Fibroblast of mammary gland (primary cell): ENCODE results near the gene SPINK4.
A peak's percentile ranks its signal among the peaks of the same experiment; 100 is the strongest.

Experiments
- DNase-seq: peaks from one replicate; pipeline ENCODE4 v3.0.0-alpha.2; 2010; ENCODE audit warnings: low read depth
- H3K4me3 ChIP-seq: 2 replicates; pipeline ENCODE4 v1.5.1; 2011; ENCODE audit warnings: low read depth, mild to moderate bottlenecking, low read length, moderate library complexity; ENCODE audit not compliant: control insufficient read depth
- CTCF ChIP-seq: conservative IDR thresholded peaks from 2 replicates; pipeline ENCODE4 v1.5.1; 2011; ENCODE audit warnings: low read depth, low read length, inconsistent platforms; ENCODE audit not compliant: control insufficient read depth, insufficient read depth

SPINK4 gene

GRCh38 chr9:33246269-33246860 lies 6.4 kb downstream of the SPINK4 start:
- no peak for DNase-seq
- H3K4me3 ChIP-seq = no peak overlapping the region
- no peak for TF ChIP-seq CTCF

- DNase-seq = no peak
- H3K4me3 ChIP-seq = no peak overlapping the region
- TF ChIP-seq CTCF = no peak
These were observed 8.6 kb downstream of the SPINK4 start for GRCh38 chr9:33248606-33249005.

- DNase-seq = no peak
- no peak overlapping the region for H3K4me3 ChIP-seq
- no peak for TF ChIP-seq CTCF
These were observed 9.2 kb downstream of the SPINK4 start for GRCh38 chr9:33249087-33249658.

GRCh38 chr9:33249983-33250382 lies 10.0 kb downstream of the SPINK4 start:
- DNase-seq = no peak
- TF ChIP-seq CTCF = no peak
- H3K4me3 ChIP-seq = no peak overlapping the region

- no peak for TF ChIP-seq CTCF
- peak; percentile 83 for DNase-seq
- no peak overlapping the region for H3K4me3 ChIP-seq
These were observed 10.6 kb downstream of the SPINK4 start for GRCh38 chr9:33250458-33250995.

GRCh38 chr9:33254211-33254610 lies 14.2 kb downstream of the SPINK4 start:
- no peak overlapping the region for H3K4me3 ChIP-seq
- no peak for DNase-seq
- TF ChIP-seq CTCF = no peak
